ENCODE data around the gene IGF2BP2. TPM values are rescaled to one million over a fixed set of nuclear protein-coding genes. Genes with fewer than 3 reads are reported as not detected.
"Not testable (repeated sequence)": the region's sequence is repeated elsewhere in the genome, so short reads cannot be mapped to it uniquely, and the experiment has no call there.

IGF2BP2 gene
- total RNA-seq, 1 experiment from 2014 or later = 50.6 TPM

DNA sequence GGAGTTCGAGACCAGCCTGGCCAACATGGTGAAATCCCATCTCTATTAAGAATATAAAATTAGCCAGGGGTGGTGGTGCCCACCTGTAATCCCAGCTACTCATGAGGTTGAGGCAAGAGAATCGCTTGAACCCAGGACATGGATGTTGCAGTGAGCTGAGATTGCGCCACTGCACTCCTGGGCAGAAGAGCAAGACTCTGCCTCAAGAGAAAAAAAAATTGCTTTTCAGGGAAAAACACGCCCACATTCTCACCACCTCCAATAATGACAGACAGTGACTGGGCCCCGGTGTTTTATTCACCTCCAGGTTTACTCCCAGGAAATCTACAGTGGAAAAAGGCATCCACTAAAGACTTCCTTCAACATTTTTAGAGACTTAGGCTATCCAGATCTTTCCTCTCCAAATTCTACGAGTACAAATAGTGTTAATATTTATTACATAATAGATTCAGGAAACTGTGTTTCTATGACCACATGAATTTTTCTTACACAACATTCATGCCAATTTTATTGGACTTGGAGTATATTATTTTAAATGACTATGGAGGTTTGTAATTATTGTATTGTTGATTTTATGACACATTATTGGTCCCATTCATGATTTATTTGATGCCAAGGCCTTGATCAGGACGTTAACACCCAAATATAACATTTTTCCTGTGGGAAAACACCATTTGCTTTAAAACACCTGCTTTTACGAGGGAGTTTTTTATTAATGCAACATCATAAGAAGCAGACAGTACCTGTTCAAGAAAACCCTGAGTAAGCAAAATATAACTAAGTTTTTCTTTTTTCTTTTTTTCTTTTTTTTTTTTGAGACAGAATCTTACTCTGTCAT, 26.6 kb downstream of the IGF2BP2 start:
- no peaks in the 10 kb centered on the region for H3K36me3 ChIP-seq
- DNase-seq = no peak
- no peak overlapping the region for H3K4me3 ChIP-seq
- no peaks in the 10 kb centered on the region; the same call in 1 of the 2 replicates for H3K27me3 ChIP-seq
- H3K4me1 ChIP-seq = no peaks in the 10 kb centered on the region
- H3K9me3 ChIP-seq (replicated peaks) = no peaks in the 10 kb centered on the region
- no peak overlapping the region for H3K27ac ChIP-seq

DNA sequence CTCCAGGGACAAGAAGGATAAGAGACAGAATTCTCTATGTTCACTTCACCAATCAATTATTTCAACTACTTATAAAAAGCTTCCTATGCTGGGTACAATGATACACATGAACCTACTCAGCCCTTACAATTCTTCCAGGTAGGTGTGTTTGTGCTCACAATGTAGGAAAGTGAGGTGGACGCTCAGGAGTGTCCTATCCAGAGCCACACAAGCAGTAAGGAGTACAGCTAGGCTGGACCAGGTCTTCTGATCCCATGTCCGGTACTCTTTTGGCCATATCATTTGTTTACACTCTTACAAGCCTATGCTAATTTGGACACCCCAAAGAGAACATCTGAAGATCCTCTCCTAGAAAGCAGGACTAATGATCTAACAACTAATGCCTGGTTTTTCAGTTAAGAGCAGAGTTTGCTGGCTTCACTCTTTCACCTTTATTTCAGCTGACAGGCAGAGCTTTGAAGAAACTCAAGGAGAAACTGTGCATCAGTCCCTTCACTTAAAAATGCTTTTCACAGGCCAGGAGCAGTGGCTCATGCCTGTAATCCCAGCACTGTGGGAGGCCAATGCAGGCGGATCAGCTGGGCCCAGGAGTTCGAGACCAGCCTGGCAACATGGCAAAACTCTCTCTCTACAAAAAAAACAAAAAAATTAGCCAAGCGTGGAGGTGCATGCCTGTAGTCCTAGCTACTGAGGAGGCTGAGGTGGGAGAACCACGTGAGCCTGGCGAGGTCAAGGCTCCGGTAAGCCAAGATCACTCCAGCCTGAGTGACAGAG, 27.5 kb downstream of the IGF2BP2 start:
- no peaks in the 10 kb centered on the region for H3K9me3 ChIP-seq (replicated peaks)

DNA sequence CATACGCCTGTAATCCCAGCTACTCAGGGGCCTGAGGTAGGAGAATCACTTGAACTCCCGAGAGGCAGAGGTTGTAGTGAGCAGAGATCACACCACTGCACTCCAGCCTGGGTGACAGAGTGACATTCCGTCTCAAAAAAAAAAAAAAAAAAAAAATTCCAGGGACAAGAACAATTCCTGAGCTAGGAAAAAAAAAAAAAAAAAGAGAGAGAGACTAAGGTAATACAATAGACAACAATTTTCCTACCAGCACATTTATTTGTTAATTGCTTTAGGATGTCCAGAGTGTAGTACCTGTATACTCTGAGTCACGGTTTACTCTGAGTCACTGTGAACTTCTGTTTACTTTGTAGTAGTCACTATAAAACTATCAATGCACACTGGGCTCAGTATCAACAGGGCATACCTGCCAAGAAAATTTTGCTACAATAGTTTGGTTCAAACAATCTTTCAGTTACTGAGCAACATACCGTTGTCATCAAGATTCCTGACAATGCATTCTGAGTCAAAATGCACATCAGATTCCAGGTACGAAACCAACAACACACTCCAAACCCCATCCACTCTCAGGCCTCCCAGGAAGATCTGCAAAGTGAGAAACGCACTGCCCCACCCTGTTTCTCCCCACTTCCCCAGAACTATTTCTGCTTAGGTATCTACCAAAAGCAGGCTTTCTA, 28.3 kb downstream of the IGF2BP2 start:
- DNase-seq = no peak
- Histone ChIP-seq H3K4me3 (no peak overlapping the region), H3K36me3 (no peaks in the 10 kb centered on the region), H3K27ac (no peak overlapping the region), H3K27me3 (no peaks in the 10 kb centered on the region; the same call in 1 of the 2 replicates), H3K9me3 (replicated peaks) (no peaks in the 10 kb centered on the region), H3K4me1 (no peaks in the 10 kb centered on the region)

More for the DNA sequence above, 27.5 kb downstream of the IGF2BP2 start:
- no peaks in the 10 kb centered on the region; the same call in 1 of the 2 replicates for H3K27me3 ChIP-seq
- H3K27ac ChIP-seq = no peak overlapping the region
- no peak overlapping the region for H3K4me3 ChIP-seq
- no peaks in the 10 kb centered on the region for H3K36me3 ChIP-seq
- DNase-seq = no peak
- no peaks in the 10 kb centered on the region for H3K4me1 ChIP-seq

DNA sequence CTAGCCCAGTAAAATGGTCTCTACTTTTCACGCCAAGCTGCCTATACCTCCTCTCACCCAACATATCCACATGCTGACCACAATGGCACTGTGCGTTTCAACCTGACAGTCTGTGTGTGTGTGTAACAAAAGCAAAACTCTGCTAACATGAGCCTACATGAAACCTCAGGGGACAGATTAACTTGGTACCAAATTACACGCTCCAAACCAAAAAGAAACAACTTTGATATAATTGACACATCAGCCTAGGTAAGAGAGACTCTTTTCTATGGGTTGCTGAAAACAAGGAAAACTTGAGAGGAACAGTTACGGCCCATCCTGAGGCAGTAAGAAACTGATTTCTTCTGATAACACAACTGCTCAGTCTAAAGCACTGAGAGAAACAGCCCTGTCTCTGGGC, 31.5 kb downstream of the IGF2BP2 start:
- Histone ChIP-seq H3K27me3 (no peaks in the 10 kb centered on the region; the same call in 1 of the 2 replicates), H3K9me3 (replicated peaks) (no peaks in the 10 kb centered on the region), H3K36me3 (no peaks in the 10 kb centered on the region), H3K27ac (no peak overlapping the region), H3K4me1 (no peaks in the 10 kb centered on the region), H3K4me3 (no peak overlapping the region)
- DNase-seq = no peak

DNA sequence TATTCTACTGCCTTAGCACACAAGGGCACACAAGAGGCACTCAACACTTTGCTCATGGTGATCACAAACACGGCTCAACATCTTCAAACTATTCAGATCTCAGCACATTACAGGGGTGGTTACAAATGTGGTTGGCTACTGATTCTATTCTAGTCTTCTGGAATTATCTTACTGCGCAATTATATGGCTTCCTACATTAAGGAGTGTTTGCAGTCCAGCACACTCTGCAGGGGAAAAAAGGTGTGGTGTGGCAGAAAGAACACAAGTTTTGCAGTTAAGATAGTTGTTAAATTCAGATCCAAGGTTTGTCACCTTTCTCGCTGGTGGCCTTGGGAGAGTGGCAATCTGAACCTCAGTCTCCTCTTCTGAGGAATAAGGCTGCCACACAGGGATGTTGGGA, 31.9 kb downstream of the IGF2BP2 start:
- Histone ChIP-seq H3K9me3 (replicated peaks) (no peaks in the 10 kb centered on the region), H3K4me3 (no peak overlapping the region), H3K4me1 (no peaks in the 10 kb centered on the region), H3K36me3 (no peaks in the 10 kb centered on the region), H3K27ac (no peak overlapping the region), H3K27me3 (no peaks in the 10 kb centered on the region; the same call in 1 of the 2 replicates)
- DNase-seq = no peak

DNA sequence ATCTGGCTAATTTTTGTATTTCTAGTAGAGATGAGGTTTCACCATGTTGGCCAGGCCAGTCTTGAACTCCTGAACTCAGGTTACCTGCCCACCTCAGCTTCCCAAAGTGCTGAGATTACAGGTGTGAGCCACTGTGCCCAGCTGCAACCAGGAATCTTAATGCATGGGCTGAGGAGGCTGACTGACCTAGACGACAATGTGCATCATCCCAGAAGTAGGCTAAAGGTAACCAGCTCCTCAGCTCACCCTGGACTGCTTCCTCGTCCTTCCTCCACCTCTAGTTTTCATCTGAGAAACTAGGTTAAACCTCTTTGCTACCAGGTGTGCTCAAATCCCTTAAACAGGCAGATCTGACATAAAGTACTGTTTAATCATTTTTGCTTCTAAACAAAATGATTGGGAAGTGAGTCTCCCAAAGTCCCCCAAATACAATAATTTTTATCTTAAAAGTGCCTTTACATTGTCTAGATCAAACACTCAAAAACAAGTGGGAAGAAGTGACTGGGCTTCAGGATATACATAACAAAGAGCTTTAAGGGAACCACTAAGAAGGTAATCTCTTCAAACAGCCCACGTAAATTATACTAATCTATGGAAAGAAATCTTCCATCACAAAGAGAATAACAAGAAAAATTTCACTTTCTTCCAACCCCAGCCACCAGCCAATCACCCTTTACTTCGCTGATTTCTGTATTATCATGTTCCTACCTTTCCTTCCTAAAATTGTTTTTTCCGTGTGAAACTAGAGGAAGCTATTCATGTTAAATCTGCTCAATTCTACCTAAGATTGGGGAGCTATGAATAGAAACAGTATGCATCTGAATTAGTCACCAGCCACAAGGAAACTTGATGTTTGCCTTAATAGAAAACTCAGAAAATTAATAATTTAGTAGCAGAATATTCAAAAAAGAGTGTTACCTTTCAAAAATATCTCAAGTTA, 34.7 kb downstream of the IGF2BP2 start:
- no peak for DNase-seq
- Histone ChIP-seq H3K27ac (no peak overlapping the region), H3K36me3 (no peaks in the 10 kb centered on the region)

DNA sequence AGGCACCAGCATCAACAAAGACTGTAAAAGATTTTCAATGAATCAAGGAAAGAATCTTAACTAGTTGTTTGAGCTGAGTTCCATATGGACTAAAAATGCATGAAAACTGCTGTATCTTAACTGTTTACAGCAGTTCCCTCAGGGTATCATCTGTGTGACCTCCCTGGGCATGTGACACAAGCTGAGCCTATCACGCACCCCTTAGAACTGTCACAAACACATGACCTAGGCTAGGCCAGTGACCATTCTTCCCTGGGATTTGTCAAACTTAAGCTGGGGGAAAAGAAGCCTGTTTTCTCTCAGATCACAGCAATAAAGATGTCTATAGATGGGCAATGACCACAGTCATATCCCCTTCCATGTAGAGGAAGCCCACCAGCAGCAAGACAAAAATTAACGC, 35.7 kb downstream of the IGF2BP2 start:
- Histone ChIP-seq H3K36me3 (peaks cover 6% of the 10 kb centered on the region; the same call in 1 of the 2 replicates), H3K27me3 (no peaks in the 10 kb centered on the region; the same call in 1 of the 2 replicates), H3K4me3 (no peak overlapping the region), H3K4me1 (no peaks in the 10 kb centered on the region), H3K27ac (no peak overlapping the region), H3K9me3 (replicated peaks) (no peaks in the 10 kb centered on the region)
- no peak for DNase-seq

More for the DNA sequence above, 34.7 kb downstream of the IGF2BP2 start:
- Histone ChIP-seq H3K4me3 (no peak overlapping the region), H3K9me3 (replicated peaks) (no peaks in the 10 kb centered on the region), H3K4me1 (no peaks in the 10 kb centered on the region), H3K27me3 (no peaks in the 10 kb centered on the region; the same call in 1 of the 2 replicates)

DNA sequence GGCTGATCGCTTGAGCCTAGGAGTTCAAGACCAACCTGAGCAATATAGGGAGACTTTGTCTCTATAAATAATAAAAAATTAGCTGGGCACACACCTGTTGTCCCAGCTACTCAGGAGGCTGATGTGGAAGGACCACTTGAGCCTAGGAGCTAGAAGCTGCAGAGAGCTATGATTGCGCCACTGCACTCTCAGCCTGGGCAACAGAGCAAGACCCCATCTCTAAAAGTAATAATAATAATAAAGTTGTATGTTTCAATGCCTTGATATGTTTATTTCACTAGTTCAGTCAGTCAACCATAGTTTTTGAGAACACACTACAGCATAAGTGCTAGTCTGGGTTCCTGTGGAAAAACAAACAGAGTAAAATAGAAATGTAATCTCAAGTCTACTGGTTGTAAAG, 36.5 kb downstream of the IGF2BP2 start:
- Histone ChIP-seq H3K9me3 (replicated peaks) (no peaks in the 10 kb centered on the region), H3K36me3 (peaks cover 6% of the 10 kb centered on the region; the same call in 1 of the 2 replicates), H3K4me3 (no peak overlapping the region), H3K27ac (no peak overlapping the region), H3K27me3 (no peaks in the 10 kb centered on the region; the same call in 1 of the 2 replicates), H3K4me1 (peaks cover 2% of the 10 kb centered on the region; the same call in 1 of the 2 replicates)
- DNase-seq = no peak

DNA sequence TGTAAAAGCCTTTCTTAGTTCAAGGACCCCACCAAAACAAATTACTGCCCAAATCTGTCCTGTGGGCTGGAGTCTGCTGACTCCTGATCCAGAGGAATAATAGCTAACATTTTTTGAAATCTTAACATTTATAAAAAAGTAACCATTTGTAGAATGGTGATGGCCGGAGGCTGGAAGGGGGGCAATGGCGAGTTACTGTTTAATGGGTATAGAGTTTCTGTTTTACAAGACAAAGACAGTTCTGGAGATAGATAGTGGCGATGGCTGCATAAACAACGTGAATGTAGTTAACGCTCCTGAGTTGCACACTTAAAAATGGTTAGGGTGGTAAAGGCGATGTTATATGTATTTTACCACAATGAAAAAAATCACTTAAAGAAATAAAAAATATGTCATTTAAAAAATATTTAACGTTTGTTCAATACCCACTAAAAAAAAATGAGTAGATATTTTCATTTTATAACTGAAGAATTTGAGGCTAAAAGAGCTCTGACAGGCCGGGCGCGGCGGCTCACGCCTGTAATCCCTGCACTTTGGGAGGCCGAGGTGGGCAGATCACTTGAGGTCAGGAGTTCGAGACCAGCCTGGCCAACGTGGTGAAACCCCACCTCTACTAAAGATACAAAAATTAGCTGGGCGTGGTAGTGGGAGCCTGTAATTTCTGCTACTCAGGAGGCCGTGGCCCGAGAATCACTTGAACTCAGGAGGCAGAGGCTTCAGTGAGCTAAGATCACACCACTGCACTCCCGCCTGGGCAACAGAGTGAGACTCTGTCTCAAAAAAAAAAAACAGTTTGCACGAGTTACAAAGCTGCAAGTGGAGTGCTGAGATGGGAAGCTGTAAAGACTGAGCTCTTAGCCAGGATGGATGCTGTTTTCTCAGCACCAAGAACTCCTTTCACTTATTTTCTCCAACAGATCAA, 37.6 kb downstream of the IGF2BP2 start:
- H3K4me1 ChIP-seq = peaks cover 12% of the 10 kb centered on the region
- no peak overlapping the region for H3K27ac ChIP-seq
- H3K9me3 ChIP-seq (replicated peaks) = no peaks in the 10 kb centered on the region
- H3K36me3 ChIP-seq = peaks cover 6% of the 10 kb centered on the region; the same call in 1 of the 2 replicates
- no peaks in the 10 kb centered on the region for H3K27me3 ChIP-seq
- no peak overlapping the region for H3K4me3 ChIP-seq
- no peak for DNase-seq

DNA sequence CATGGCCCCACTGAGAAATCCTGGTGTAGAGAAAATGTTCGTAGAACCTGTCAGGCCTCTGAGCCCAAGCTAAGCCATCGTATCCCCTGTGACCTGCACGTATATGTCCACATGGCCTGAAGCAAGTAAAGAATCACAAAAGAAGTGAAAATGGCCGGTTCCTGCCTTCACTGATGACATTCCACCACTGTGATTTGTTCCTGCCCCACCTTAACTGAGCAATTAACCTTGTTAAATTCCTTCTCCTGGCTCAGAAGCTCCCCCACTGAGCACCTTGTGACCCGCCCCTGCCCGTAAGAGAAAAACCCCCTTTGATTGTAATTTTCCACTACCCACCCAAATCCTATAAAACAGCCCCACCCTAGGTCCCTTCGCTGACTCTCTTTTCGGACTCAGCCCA, 38.6 kb downstream of the IGF2BP2 start:
- H3K36me3 ChIP-seq; H3K27ac ChIP-seq; DNase-seq; H3K9me3 ChIP-seq (replicated peaks); H3K4me3 ChIP-seq; H3K27me3 ChIP-seq: not testable (repeated sequence)
- peaks cover 12% of the 10 kb centered on the region for H3K4me1 ChIP-seq

DNA sequence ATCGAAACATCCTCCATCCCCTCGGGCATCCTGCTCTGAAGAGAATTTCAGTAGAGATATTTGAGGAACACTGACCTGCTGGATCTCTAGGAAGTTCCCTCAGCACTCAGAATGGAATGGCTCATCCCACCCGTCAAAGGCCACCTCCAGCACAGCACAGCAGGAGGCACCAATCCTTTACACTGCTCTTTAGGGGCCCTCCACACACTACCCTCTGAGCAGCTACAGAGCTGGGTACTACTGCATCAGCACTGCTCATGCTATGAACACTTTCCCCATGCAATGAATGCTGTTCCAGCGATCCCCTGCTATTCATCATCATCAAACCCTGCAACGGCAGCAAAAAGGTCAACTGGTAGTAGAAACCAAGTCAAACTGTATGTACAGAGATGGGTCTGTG, 40.5 kb downstream of the IGF2BP2 start:
- no peaks in the 10 kb centered on the region for H3K27me3 ChIP-seq
- H3K4me1 ChIP-seq = peaks cover 17% of the 10 kb centered on the region
- DNase-seq = no peak

DNA sequence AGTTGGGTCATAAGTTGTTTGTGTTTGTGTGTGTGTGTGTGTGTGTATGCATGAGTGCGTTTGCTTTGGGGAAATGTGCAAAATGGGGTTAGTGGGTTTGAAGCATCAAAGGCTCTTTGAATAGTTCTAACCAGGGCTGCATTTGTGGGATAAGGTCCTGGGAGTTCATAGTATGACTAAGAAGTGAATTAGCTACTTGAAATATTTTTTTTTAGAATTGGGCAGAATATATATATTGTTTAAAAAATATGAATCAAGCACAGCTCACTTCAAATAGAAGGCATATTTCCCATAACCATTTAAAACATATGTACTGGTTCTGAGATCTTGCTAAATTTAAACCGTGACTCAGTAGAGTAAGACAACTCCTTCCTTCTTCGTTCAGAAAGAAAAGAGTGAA, 43.1 kb downstream of the IGF2BP2 start:
- peaks cover 6% of the 10 kb centered on the region; the same call in 1 of the 2 replicates for H3K36me3 ChIP-seq
- DNase-seq = no peak
- H3K27me3 ChIP-seq = no peaks in the 10 kb centered on the region
- H3K9me3 ChIP-seq (replicated peaks) = no peaks in the 10 kb centered on the region
- no peak overlapping the region for H3K4me3 ChIP-seq
- H3K27ac ChIP-seq = no peak overlapping the region
- peaks cover 25% of the 10 kb centered on the region for H3K4me1 ChIP-seq

More for the DNA sequence above, 40.5 kb downstream of the IGF2BP2 start:
- H3K4me3 ChIP-seq = no peak overlapping the region
- H3K36me3 ChIP-seq = peaks cover 6% of the 10 kb centered on the region; the same call in 1 of the 2 replicates
- H3K27ac ChIP-seq = no peak overlapping the region
- H3K9me3 ChIP-seq (replicated peaks) = no peaks in the 10 kb centered on the region

DNA sequence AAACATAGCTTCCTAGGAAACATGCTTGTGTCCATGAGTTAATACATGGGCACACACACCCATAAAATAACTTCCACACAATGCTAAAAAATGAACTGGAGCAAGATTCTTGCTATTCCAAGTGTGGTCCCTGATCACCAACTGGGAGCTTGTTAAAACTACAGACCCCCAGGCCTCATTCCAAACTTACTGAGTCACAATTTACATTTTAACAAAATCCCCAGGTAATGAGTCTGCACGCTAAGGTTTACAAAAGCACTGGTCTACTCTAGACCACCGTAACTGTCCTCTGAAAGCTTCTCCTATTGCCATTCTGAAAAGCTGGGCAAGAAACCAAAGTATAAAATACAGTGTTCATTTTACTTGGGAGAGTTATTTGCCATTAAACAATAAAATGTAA, 45.4 kb downstream of the IGF2BP2 start:
- Histone ChIP-seq H3K9me3 (replicated peaks) (no peaks in the 10 kb centered on the region), H3K4me3 (no peak overlapping the region), H3K36me3 (peaks cover 3% of the 10 kb centered on the region; the same call in 1 of the 2 replicates), H3K4me1 (peaks cover 25% of the 10 kb centered on the region), H3K27me3 (no peaks in the 10 kb centered on the region), H3K27ac (no peak overlapping the region)
- no peak for DNase-seq

Measured in SJCRH30 (cell line).